Measurements from ENCODE around the gene SEMA5A. TPM values are rescaled to one million over a fixed set of nuclear protein-coding genes. Genes with fewer than 3 reads are reported as not detected.

Gene SEMA5A
- total RNA-seq, 1 donor, result 42.3 TPM

GRCh38 chr5:9497347-9497746 lies 48.5 kb downstream of the SEMA5A start:
- no peaks in the 10 kb centered on the region for H3K27me3 ChIP-seq (ENCODE audit: insufficient read depth, low read length)
- H3K36me3 ChIP-seq (ENCODE audit: insufficient read depth, low read length), result no peaks in the 10 kb centered on the region
- H3K4me3 ChIP-seq (ENCODE audit: insufficient read depth, low read length), result no peak overlapping the region
- no peaks in the 10 kb centered on the region for H4K20me1 ChIP-seq (ENCODE audit: insufficient read depth, low read length)
- no peak overlapping the region for H3K27ac ChIP-seq (ENCODE audit: low read depth, low read length)
- peaks cover 17% of the 10 kb centered on the region for H3K79me2 ChIP-seq (ENCODE audit: insufficient read depth, low read length)
- no peaks in the 10 kb centered on the region for H3K9me3 ChIP-seq (ENCODE audit: low read depth, low read length)
- no peak for DNase-seq (ENCODE audit: insufficient read length, low spot score, missing footprints)
- H2AFZ ChIP-seq (ENCODE audit: low read length), result no peak overlapping the region
- TF ChIP-seq CTCF (IDR thresholded peaks at IDR 0.05; ENCODE audit: extremely low read depth, low read depth, low read length), result no peak
- peaks cover 11% of the 10 kb centered on the region for H3K4me1 ChIP-seq (ENCODE audit: insufficient read depth, low read length)
- H3K4me2 ChIP-seq (ENCODE audit: insufficient read depth, low read length), result no peak overlapping the region

- Histone ChIP-seq H3K36me3 (ENCODE audit: insufficient read depth, low read length) (no peaks in the 10 kb centered on the region), H3K9me3 (ENCODE audit: low read depth, low read length) (no peaks in the 10 kb centered on the region), H4K20me1 (ENCODE audit: insufficient read depth, low read length) (no peaks in the 10 kb centered on the region), H3K27ac (ENCODE audit: low read depth, low read length) (no peak overlapping the region), H3K79me2 (ENCODE audit: insufficient read depth, low read length) (peaks cover 18% of the 10 kb centered on the region), H2AFZ (ENCODE audit: low read length) (no peak overlapping the region), H3K27me3 (ENCODE audit: insufficient read depth, low read length) (no peaks in the 10 kb centered on the region), H3K4me2 (ENCODE audit: insufficient read depth, low read length) (no peak overlapping the region), H3K4me3 (ENCODE audit: insufficient read depth, low read length) (no peak overlapping the region), H3K4me1 (ENCODE audit: insufficient read depth, low read length) (peaks cover 11% of the 10 kb centered on the region)
- no peak for DNase-seq (ENCODE audit: insufficient read length, low spot score, missing footprints)
- TF ChIP-seq CTCF (IDR thresholded peaks at IDR 0.05; ENCODE audit: extremely low read depth, low read depth, low read length), result no peak
These were observed 49.1 kb downstream of the SEMA5A start for GRCh38 chr5:9496801-9497200.

- DNase-seq (ENCODE audit: insufficient read length, low spot score, missing footprints), result no peak
- H3K9me3 ChIP-seq (ENCODE audit: low read depth, low read length), result no peaks in the 10 kb centered on the region
- H3K4me1 ChIP-seq (ENCODE audit: insufficient read depth, low read length), result peaks cover under 1% of the 10 kb centered on the region
- H3K79me2 ChIP-seq (ENCODE audit: insufficient read depth, low read length), result peaks cover 17% of the 10 kb centered on the region
- no peak for TF ChIP-seq CTCF (IDR thresholded peaks at IDR 0.05; ENCODE audit: extremely low read depth, low read depth, low read length)
- no peak overlapping the region for H3K27ac ChIP-seq (ENCODE audit: low read depth, low read length)
- no peaks in the 10 kb centered on the region for H4K20me1 ChIP-seq (ENCODE audit: insufficient read depth, low read length)
- H3K4me3 ChIP-seq (ENCODE audit: insufficient read depth, low read length), result no peak overlapping the region
- no peak overlapping the region for H3K4me2 ChIP-seq (ENCODE audit: insufficient read depth, low read length)
- H3K36me3 ChIP-seq (ENCODE audit: insufficient read depth, low read length), result no peaks in the 10 kb centered on the region
- no peak overlapping the region for H2AFZ ChIP-seq (ENCODE audit: low read length)
- H3K27me3 ChIP-seq (ENCODE audit: insufficient read depth, low read length), result no peaks in the 10 kb centered on the region
These were observed 50.8 kb downstream of the SEMA5A start for GRCh38 chr5:9495121-9495520.

GRCh38 chr5:9494301-9494700 lies 51.6 kb downstream of the SEMA5A start:
- no peaks in the 10 kb centered on the region for H3K36me3 ChIP-seq (ENCODE audit: insufficient read depth, low read length)
- no peak for DNase-seq (ENCODE audit: insufficient read length, low spot score, missing footprints)
- peaks cover 17% of the 10 kb centered on the region for H3K79me2 ChIP-seq (ENCODE audit: insufficient read depth, low read length)
- no peak overlapping the region for H3K4me2 ChIP-seq (ENCODE audit: insufficient read depth, low read length)
- TF ChIP-seq CTCF (IDR thresholded peaks at IDR 0.05; ENCODE audit: extremely low read depth, low read depth, low read length), result no peak
- no peaks in the 10 kb centered on the region for H4K20me1 ChIP-seq (ENCODE audit: insufficient read depth, low read length)
- H3K27me3 ChIP-seq (ENCODE audit: insufficient read depth, low read length), result no peaks in the 10 kb centered on the region
- no peak overlapping the region for H3K27ac ChIP-seq (ENCODE audit: low read depth, low read length)
- H2AFZ ChIP-seq (ENCODE audit: low read length), result no peak overlapping the region
- H3K4me3 ChIP-seq (ENCODE audit: insufficient read depth, low read length), result no peak overlapping the region
- no peaks in the 10 kb centered on the region for H3K9me3 ChIP-seq (ENCODE audit: low read depth, low read length)
- no peaks in the 10 kb centered on the region for H3K4me1 ChIP-seq (ENCODE audit: insufficient read depth, low read length)

Data from osteoblast (primary cell).